HUES48 (cell line): ENCODE data around the gene CCDC141.

ENCODE experiments used
- H3K27ac ChIP-seq: one replicate; pipeline ENCODE4 v1.7.0; 2013; ENCODE audit warnings: low read depth, low read length, inconsistent platforms
- H3K27me3 ChIP-seq: 2 replicates; pipeline ENCODE4 v1.6.1; 2013; ENCODE audit warnings: mild to moderate bottlenecking, low read length; ENCODE audit not compliant: control insufficient read depth, insufficient read depth
- H3K36me3 ChIP-seq: 2 replicates; pipeline ENCODE4 v1.6.1; 2013; ENCODE audit warnings: low read length; ENCODE audit not compliant: control insufficient read depth, insufficient read depth
- H3K4me1 ChIP-seq: 2 replicates; pipeline ENCODE4 v1.6.1; 2013; ENCODE audit warnings: mild to moderate bottlenecking, low read length; ENCODE audit not compliant: control insufficient read depth, insufficient read depth
- H3K4me3 ChIP-seq: 2 replicates; pipeline ENCODE4 v1.5.1; 2013; ENCODE audit warnings: mild to moderate bottlenecking, low read depth, low read length
- H3K9ac ChIP-seq: 2 replicates; pipeline ENCODE4 v1.6.1; 2013; ENCODE audit warnings: mild to moderate bottlenecking, low read depth, low read length, moderate library complexity
- H3K9me3 ChIP-seq: 2 replicates; pipeline ENCODE4 v1.6.1; 2013; ENCODE audit warnings: low read length; ENCODE audit not compliant: control insufficient read depth, insufficient read depth

Gene CCDC141

DNA sequence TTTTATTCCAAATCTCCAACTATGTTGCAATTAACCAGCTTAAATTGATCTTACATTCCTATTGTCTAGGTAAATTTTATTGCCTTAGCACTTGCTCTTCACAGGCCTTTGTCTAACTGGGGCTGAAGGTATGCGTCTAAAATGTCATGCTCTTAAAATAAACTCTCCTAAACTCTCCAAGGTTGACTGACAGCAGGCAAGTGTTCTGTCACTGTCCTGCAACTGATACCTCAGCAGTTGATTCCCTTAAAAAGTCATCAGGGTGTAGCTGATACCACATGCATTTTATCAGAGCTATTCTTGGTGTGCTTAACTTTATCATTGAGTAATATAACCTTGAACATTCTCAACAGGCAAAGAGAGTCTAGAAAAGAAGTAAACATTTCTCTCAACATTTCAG lies 243.4 kb downstream of the CCDC141 start:
- H3K36me3 ChIP-seq, result no peaks in the 10 kb centered on the region
- no peak overlapping the region for H3K27ac ChIP-seq
- no peaks in the 10 kb centered on the region for H3K27me3 ChIP-seq
- no peak overlapping the region for H3K4me3 ChIP-seq
- H3K9me3 ChIP-seq, result no peaks in the 10 kb centered on the region
- no peaks in the 10 kb centered on the region for H3K4me1 ChIP-seq
- no peak overlapping the region for H3K9ac ChIP-seq

- Histone ChIP-seq H3K4me3 (no peak overlapping the region), H3K27me3 (no peaks in the 10 kb centered on the region), H3K27ac (no peak overlapping the region), H3K4me1 (no peaks in the 10 kb centered on the region), H3K9me3 (no peaks in the 10 kb centered on the region), H3K9ac (no peak overlapping the region), H3K36me3 (no peaks in the 10 kb centered on the region)
These were observed 244.5 kb downstream of the CCDC141 start for GRCh38 chr2:178805457-178805856.

DNA sequence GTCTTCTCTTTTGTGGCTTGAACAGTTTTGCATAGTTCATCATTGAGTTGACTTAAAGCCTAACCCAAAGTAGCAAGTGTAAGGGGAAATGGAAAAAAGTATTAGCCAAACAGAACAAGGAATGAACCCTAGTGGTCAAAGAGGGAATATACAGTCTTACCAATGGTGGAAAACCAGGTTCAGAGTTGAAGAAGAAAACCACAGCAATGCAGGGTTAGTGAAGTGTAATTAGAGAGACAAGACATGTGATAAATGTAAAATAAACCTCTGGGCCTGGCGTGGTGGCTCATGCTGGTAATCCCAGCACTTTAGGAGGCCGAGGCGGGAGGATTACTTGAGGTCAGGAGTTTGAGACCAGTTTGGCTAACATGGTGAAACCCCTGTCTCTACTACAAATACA lies 245.1 kb downstream of the CCDC141 start:
- no peak overlapping the region for H3K4me3 ChIP-seq
- H3K9ac ChIP-seq, result no peak overlapping the region
- no peaks in the 10 kb centered on the region for H3K36me3 ChIP-seq
- H3K27ac ChIP-seq, result no peak overlapping the region
- H3K9me3 ChIP-seq, result no peaks in the 10 kb centered on the region
- H3K27me3 ChIP-seq, result no peaks in the 10 kb centered on the region
- no peaks in the 10 kb centered on the region for H3K4me1 ChIP-seq

DNA sequence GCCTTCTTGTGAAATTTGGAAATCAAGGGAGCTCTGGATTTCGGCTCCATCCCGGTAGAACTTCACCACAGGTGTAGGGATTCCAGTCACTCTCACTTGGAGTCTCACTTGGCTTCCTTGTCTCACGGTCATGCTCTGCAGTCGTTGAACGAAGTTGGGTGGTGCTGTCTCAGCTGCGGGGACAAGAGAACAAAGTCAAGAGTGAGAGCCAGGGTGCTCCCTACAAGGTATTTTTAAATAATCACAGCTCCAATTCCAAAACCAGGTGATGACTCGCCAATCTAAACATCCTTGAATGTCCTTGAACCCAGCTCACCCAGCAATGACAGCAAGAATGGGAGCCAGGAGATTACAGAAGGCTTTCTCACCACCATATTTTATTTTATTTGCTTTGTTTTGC lies 249.4 kb downstream of the CCDC141 start:
- Histone ChIP-seq H3K9me3 (no peaks in the 10 kb centered on the region), H3K27ac (no peak overlapping the region)

GRCh38 chr2:178799305-178799704 lies 250.6 kb downstream of the CCDC141 start:
- H3K27me3 ChIP-seq, result no peaks in the 10 kb centered on the region
- no peak overlapping the region for H3K9ac ChIP-seq
- no peaks in the 10 kb centered on the region for H3K9me3 ChIP-seq
- no peak overlapping the region for H3K27ac ChIP-seq
- H3K4me1 ChIP-seq, result peaks cover 5% of the 10 kb centered on the region
- no peak overlapping the region for H3K4me3 ChIP-seq
- no peaks in the 10 kb centered on the region for H3K36me3 ChIP-seq

More for the DNA sequence above, 249.4 kb downstream of the CCDC141 start:
- Histone ChIP-seq H3K4me1 (peaks cover 5% of the 10 kb centered on the region), H3K36me3 (no peaks in the 10 kb centered on the region), H3K9ac (no peak overlapping the region), H3K27me3 (no peaks in the 10 kb centered on the region), H3K4me3 (no peak overlapping the region)

DNA sequence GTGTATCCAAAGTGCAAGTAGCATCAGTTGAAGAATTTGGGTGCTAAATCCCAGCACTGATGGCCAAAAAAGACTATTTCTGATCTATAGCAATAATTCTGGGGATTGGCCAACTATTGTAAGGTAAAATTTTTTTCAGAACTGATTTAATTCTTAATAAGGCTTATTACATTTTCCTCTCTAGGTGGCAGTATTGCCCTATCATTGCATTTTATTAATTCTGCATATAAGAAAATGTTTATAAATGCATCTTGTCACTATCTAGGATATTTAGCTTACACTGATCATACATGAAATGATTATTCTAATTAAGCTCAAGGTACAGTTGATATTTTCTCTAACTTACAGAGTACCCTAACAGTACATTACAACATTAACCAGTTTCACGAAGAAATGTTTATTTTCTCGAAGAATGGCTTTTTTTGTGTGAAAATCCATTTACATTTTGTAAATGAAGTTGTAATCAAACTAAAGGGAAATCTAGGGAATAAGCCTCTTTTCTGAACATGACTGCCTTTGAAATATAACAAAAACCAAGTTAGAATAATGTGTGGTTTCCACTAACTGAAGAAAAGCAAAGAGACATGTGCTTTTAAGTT lies 253.8 kb downstream of the CCDC141 start:
- Histone ChIP-seq H3K4me3 (no peak overlapping the region), H3K27ac (no peak overlapping the region), H3K9ac (no peak overlapping the region), H3K4me1 (peaks cover 5% of the 10 kb centered on the region), H3K27me3 (no peaks in the 10 kb centered on the region), H3K36me3 (no peaks in the 10 kb centered on the region), H3K9me3 (no peaks in the 10 kb centered on the region)

DNA sequence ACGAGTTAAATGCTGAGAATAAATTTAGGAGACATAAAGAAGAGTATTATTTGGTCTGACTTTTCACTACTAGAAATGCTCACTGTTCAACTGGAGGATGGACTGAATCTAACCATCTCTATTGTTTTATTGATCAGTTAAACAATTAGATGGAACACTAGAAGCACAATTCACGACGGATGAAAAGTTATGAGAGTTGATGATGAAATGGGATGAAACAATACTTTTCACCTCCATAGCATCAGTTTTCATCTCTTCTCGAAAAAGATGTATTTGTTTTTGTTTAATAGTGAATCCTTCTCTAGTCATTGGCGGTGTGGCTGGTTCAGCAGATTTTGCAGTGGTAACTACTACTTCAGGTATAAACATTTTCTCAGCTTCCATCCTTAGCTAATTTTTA lies 262.0 kb downstream of the CCDC141 start:
- no peak overlapping the region for H3K4me3 ChIP-seq
- H3K4me1 ChIP-seq, result peaks cover 3% of the 10 kb centered on the region; the same call in 1 of the 2 replicates
- H3K27me3 ChIP-seq, result no peaks in the 10 kb centered on the region
- no peak overlapping the region for H3K27ac ChIP-seq
- no peak overlapping the region for H3K9ac ChIP-seq
- H3K36me3 ChIP-seq, result no peaks in the 10 kb centered on the region
- H3K9me3 ChIP-seq, result no peaks in the 10 kb centered on the region

DNA sequence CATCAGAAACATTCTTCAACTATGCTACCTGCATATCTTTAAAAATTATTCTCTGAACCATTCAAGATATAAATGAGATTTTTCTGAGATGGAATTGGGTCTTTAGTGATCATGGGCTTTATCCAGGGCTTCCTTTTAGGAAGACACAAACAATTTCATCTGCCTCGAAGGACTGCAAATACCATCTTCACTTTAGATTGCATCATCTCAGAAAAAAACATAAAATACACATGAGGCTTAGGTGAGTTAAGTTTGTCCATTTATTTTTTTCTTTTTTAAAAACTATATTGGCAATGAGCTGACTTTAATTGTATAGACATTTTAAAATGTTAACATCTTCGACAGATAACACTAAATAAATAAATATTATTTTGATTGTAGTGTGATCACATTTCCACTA lies 262.8 kb downstream of the CCDC141 start:
- Histone ChIP-seq H3K36me3 (0 out of 2 replicates have a peak, but pooled peaks cover 3% of the 10 kb centered on the region), H3K4me1 (peaks cover 3% of the 10 kb centered on the region; the same call in 1 of the 2 replicates), H3K27me3 (no peaks in the 10 kb centered on the region), H3K27ac (no peak overlapping the region), H3K9ac (no peak overlapping the region), H3K9me3 (no peaks in the 10 kb centered on the region), H3K4me3 (no peak overlapping the region)

- no peak overlapping the region for H3K27ac ChIP-seq
- H3K4me1 ChIP-seq, result no peaks in the 10 kb centered on the region
- no peaks in the 10 kb centered on the region for H3K27me3 ChIP-seq
- no peak overlapping the region for H3K9ac ChIP-seq
- H3K36me3 ChIP-seq, result 0 out of 2 replicates have a peak, but pooled peaks cover 3% of the 10 kb centered on the region
- no peaks in the 10 kb centered on the region for H3K9me3 ChIP-seq
- no peak overlapping the region for H3K4me3 ChIP-seq
These were observed 266.0 kb downstream of the CCDC141 start for GRCh38 chr2:178783889-178784288.

GRCh38 chr2:178782236-178782635 lies 267.7 kb downstream of the CCDC141 start:
- Histone ChIP-seq H3K9me3 (no peaks in the 10 kb centered on the region), H3K9ac (no peak overlapping the region), H3K27ac (no peak overlapping the region), H3K4me1 (no peaks in the 10 kb centered on the region), H3K36me3 (0 out of 2 replicates have a peak, but pooled peaks cover 3% of the 10 kb centered on the region), H3K27me3 (no peaks in the 10 kb centered on the region), H3K4me3 (no peak overlapping the region)
